Renal cortex interstitium (tissue), 11 donors: ENCODE measurements around the gene CEP97. TPM values are rescaled to one million over a fixed set of nuclear protein-coding genes. Genes with fewer than 3 reads are reported as not detected.
"Not testable (repeated sequence)": the region's sequence is repeated elsewhere in the genome, so short reads cannot be mapped to it uniquely, and the experiment has no call there.

Experiments
- DNase-seq, 11 donors: peaks; one replicate each; pipeline ENCODE4 v3.0.0-alpha.2; 2013; ENCODE audit warnings: low read depth in 9 of 11, low spot score in 4 of 11; ENCODE audit errors: extremely low read depth in 1 of 11
- polyA plus RNA-seq, 3 donors: library from polyadenylated mRNA; unstranded; fragments of 120-200 nt; gene quantifications; one replicate each; pipeline ENCODE4 v1.2.1, GENCODE V29; 2013; ENCODE audit not compliant: insufficient read length in 3 of 3

Gene CEP97
- polyA plus RNA-seq, 3 donors: 14.7 to 16.6 (median 14.8) TPM

DNA sequence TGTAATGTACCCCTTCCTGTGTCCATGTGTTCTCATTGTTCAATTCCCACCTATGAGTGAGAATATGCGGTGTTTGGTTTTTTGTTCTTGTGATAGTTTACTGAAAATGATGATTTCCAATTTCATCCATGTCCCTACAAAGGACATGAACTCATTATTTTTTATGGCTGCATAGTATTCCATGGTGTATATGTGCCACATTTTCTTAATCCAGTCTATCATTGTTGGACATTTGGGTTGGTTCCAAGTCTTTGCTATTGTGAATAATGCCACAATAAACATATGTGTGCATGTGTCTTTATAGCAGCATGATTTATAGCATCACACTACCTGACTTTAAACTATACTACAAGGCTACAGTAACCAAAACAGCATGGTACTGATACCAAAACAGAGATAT is 21.5 kb downstream of the CEP97 start:
- not testable (repeated sequence) for DNase-seq

DNA sequence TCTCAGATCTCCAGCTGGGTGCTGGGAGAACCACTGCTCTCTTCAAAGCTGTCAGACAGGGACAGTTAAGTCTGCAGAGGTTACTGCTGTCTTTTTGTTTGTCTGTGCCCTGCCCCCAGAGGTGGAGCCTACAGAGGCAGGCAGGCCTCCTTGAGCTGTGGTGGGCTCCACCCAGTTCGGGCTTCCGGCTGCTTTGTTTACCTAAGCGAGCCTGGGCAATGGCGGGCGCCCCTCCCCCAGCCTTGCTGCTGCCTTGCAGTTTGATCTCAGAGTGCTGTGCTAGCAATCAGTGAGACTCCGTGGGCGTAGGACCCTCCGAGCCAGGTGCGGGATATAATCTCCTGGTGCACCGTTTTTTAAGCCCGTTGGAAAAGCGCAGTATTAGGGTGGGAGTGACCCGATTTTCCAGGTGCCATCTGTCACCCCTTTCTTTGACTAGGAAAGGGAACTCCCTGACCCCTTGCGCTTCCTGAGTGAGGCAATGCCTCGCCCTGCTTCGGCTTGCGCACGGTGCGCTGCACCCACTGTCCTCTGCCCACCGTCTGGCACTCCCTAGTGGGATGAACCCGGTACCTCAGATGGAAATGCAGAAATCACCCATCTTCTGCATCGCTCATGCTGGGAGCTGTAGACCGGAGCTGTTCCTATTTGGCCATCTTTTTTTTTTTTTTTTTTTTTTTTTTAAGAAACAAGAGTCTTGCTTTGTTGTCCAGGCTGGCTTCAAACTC is 29.1 kb downstream of the CEP97 start:
- DNase-seq: not testable (repeated sequence)

- DNase-seq: no peak
Observed at GRCh38 chr3:101758224-101758623, 33.8 kb downstream of the CEP97 start.

GRCh38 chr3:101762041-101762646 is 37.7 kb downstream of the CEP97 start:
- DNase-seq: no peak

GRCh38 chr3:101777745-101778281 is 53.4 kb downstream of the CEP97 start:
- not testable (repeated sequence) for DNase-seq

- peak in 1 of 11 donors; percentile 42 for DNase-seq
Observed at GRCh38 chr3:101778385-101779046, 54.1 kb downstream of the CEP97 start.

GRCh38 chr3:101779047-101779821 is 54.8 kb downstream of the CEP97 start, which contains the start of gene NXPE3:
TSS of gene NXPE3 (plus strand) at chr3:101779211. CDS start at chr3:101785597, 6,386 bp downstream.
- peak in 10 of 11 donors; percentile 51 to 79 (median 68) for DNase-seq

DNA sequence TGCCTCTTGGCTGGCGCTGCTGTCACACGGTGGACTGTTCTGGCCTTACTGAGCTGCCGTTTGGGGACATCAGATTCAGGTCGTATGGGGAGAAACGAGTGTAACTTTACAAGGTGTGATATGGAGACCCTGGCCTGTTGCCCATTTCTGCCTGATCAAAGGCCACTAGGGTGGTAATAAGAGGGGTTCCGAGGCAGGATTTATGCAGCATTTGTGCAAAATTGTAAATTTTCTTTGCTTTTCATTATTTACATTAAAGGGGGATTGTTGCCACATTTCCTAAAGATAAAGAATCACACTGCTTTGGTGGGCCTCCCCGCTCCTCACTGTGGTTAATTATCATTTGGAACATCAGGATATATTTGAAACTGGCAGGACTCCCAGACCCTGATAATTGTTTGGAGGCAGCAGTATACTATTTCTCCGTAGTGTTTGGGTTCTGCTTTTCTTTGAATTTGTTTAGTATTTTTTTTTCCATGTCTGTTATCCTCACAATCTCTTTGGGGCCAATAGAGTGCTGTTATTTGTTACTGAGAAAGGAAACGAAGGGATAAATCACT is 55.5 kb downstream of the CEP97 start:
- peak in 1 of 11 donors; percentile 13 for DNase-seq

DNA sequence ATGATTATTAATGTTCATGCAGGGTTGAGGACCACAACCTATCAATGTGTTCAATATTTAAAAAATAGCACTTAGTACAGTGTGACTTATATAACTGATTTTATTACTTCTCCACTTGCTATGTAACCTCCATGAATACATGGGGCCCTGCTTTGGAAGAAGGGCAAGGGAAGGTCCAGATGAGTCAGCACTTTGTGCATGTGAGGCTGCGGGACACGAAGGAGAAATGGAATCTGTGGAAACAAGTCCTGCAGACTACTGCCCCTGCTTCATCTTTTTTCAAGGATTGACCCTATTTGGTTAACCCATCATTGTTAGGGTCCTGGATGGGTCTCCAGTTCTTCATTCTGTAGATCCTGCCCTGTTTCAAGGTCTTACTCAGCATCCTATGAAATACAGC is 56.2 kb downstream of the CEP97 start:
- no peak for DNase-seq

DNA sequence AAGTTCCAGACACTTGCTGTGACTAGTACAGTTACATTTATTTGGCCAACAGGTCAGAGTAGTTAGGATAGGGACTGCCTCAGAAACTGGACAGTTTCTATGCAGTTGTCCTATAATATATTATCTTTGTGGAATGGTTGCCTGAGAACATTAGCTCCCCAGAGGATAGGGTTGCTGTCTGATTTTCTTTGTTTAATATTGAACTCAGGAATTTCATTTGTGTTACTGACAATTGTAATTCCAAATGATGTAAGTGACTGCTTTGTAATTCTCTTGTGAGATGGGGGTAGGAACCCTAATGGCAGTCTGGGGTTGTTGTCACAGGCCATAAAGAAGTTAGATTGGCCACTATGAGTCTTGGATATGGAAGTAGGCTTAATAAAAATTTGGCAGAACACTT is 56.8 kb downstream of the CEP97 start:
- DNase-seq: no peak

GRCh38 chr3:101784855-101785613 is 60.6 kb downstream of the CEP97 start:
- DNase-seq: no peak

DNA sequence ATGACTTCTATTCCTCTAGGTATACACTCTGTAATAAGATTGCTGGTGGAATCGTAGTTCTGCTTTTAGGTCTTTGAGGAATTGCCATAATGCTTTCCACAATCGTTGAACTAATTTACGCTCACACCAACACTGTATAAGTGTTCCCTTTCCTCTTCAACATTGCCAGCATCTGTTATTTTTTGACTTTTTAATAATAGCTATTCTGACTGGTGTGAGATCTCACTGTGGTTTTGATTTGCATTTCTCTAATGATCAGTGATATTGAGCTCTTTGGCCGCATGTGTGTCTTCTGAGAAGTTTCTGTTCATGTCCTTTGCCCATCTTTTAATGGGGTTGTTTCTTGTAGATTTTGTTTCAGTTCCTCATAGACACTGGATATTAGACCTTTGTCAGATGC is 67.4 kb downstream of the CEP97 start:
- no peak for DNase-seq

- no peak for DNase-seq
Observed at GRCh38 chr3:101796077-101796680, 71.8 kb downstream of the CEP97 start.

- DNase-seq: no peak
Observed at GRCh38 chr3:101801174-101801573, 76.8 kb downstream of the CEP97 start.

DNA sequence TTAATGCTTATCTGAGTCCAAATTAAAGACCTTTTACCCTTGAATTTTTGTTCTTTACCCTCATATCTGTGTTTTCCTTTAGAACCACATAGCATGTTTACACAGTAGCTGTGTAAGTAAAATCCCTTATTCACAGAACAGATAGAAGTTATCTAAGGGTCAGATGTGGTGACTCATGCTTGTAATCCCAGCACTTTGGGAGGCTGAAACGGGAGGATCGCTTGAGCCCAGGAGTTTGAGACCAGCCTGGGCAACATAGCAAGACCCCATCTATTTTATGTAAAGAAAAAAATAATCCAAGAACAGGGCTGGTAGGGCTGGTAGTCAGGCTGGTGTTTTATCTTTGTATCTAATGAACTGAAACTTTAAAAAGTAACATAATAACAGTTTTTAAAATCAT is 77.8 kb downstream of the CEP97 start:
- no peak for DNase-seq

DNA sequence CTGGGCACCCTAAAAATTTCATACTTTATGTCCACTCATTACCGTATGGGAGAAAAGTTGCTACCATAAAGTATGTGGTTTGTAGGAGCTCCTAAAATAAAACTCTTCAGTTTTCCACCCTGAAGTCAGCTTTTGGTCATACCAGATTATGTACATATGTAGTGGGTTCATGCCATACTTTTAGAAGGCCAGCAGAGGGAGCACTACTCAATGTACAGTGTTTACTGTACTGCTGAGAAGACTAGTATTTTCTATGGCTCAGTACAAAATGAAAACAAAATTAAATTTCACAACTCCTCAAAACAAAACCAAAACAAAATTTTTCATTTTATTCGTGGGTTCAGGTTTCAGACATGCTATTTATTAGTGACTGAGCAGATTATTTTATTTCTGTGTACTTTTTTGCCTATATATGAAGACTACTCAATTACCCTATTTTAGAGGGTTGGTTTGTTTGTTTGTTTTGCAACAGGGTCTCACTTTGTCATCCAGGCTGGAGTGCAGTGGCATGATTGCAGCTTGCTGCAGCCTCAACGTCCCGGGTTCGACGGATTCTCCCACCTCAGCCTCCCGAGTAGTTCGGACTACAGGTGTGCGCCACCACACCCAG is 78.9 kb downstream of the CEP97 start:
- peak in 5 of 11 donors; percentile 41 to 78 (median 59) for DNase-seq

DNA sequence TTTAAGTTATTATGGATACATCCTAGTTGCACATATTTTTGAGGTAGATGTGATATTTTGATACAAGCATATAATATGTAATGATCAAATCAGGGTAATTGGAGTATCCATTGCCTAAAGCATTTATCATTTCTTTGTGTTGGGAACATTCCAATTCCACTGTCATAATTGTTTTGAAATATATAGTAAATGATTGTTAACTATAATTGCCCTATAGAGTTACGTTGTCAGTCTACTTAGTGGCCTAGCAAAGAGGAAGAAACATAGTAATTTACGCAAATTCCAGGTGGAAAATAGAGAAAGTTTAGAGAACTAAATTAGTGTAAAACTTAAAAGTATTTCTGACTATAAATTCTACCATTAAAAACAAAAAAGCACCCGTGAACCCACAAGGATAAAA is 79.5 kb downstream of the CEP97 start:
- no peak for DNase-seq
